Prostate gland (tissue), 2 donors: ENCODE data around the gene PRLH. TPM values are rescaled to one million over a fixed set of nuclear protein-coding genes. Genes with fewer than 3 reads are reported as not detected.

Experiments
- DNase-seq: peaks from one replicate; pipeline ENCODE4 v3.0.0-alpha.2; 2019; ENCODE audit warnings: low spot score
- H3K27ac ChIP-seq, 2 donors: fragments of 200-600 bp; sonication (generic); 2 replicates each; pipeline ENCODE4 v1.5.1; 2017 to 2019
- H3K27me3 ChIP-seq: fragments of 200-600 bp; sonication (generic); replicated peaks from 2 replicates; pipeline ENCODE4 v1.5.1; 2019; ENCODE audit not compliant: insufficient read depth
- H3K36me3 ChIP-seq, 2 donors: fragments of 200-600 bp; sonication (generic); 1 replicate in 1 of 2; 2 replicates in 1 of 2; pipeline versions ENCODE4 v1.5.1 to v1.8.1; 2017 to 2019
- H3K4me1 ChIP-seq: fragments of 200-600 bp; sonication (generic); replicated peaks from 2 replicates; pipeline ENCODE4 v1.5.1; 2019
- H3K4me3 ChIP-seq, 2 donors: fragments of 200-600 bp; sonication (generic); 2 replicates each; pipeline ENCODE4 v1.5.1; 2017 to 2019
- H3K9me3 ChIP-seq: fragments of 200-600 bp; sonication (generic); 2 replicates; pipeline ENCODE4 v1.5.1; 2017
- CTCF ChIP-seq, 4 experiments: fragments of 200-600 bp in 2 of 4; fragments of 450-650 bp in 2 of 4; sonication (generic) in 2 of 4; IDR thresholded peaks; 1 replicate in 3 of 4; 2 replicates in 1 of 4; pipeline ENCODE4 v1.5.1; 2016 to 2019; ENCODE audit warnings: antibody characterized with exemption in 4 of 4, mild to moderate bottlenecking in 2 of 4, moderate library complexity in 2 of 4
- POLR2A ChIP-seq: fragments of 450-650 bp; IDR thresholded peaks from one replicate; pipeline ENCODE4 v1.6.1; 2016; ENCODE audit warnings: antibody characterized with exemption, mild to moderate bottlenecking
- POLR2AphosphoS5 ChIP-seq: sonication (generic); formaldehyde crosslinking; IDR thresholded peaks from one replicate; pipeline ENCODE4 v1.6.1; 2017; ENCODE audit warnings: antibody characterized with exemption
- WGBS: methylation state at CpG from one replicate; pipeline ENCODE4 v1.1.5; 2018; 5-methylcytosine and 5-hydroxymethylcytosine counted together
- intact Hi-C: fragments of 100-400 bp; cut with DNase I; formaldehyde crosslinking; loops from one replicate; pipeline ENCODE4 v1.14.2; 2022
- total RNA-seq, 2 donors: library from RNA; depleted of rRNA; stranded (reverse); fragments of >200 nt; gene quantifications; one replicate each; pipeline ENCODE4 v1.1.0, GENCODE V29; 2016

Gene PRLH
- total RNA-seq, 2 donors from 2014 or later, result not detected

- intact Hi-C loops, result loop anchor here (5.0 kb wide), 1 partner anchor 142 kb away; no protein-coding TSS in a partner anchor
- H3K4me3 ChIP-seq, result no peak overlapping the region
- H3K27me3 ChIP-seq, result no peaks in the 10 kb centered on the region
- H3K4me1 ChIP-seq, result no peaks in the 10 kb centered on the region
- H3K9me3 ChIP-seq, result no peaks in the 10 kb centered on the region
- no peaks in the 10 kb centered on the region for H3K36me3 ChIP-seq
- H3K27ac ChIP-seq, result peak overlapping the region; percentile 41 to 43
- no peak for DNase-seq
- TF ChIP-seq CTCF (IDR thresholded peaks at IDR 0.05), result no peak
- TF ChIP-seq POLR2AphosphoS5, result peak; percentile 11
- no peak for TF ChIP-seq POLR2A
- WGBS, result 49% methylated on average over 16 of the region's 16 CpGs
These were observed 34.0 kb downstream of the PRLH start for GRCh38 chr2:237600205-237600846.

GRCh38 chr2:237601453-237602116 lies 35.2 kb downstream of the PRLH start:
- no peak for TF ChIP-seq POLR2A
- TF ChIP-seq CTCF (IDR thresholded peaks at IDR 0.05), result no peak
- TF ChIP-seq POLR2AphosphoS5, result no peak
- Histone ChIP-seq H3K36me3 (no peaks in the 10 kb centered on the region), H3K27me3 (no peaks in the 10 kb centered on the region), H3K27ac (no peak overlapping the region), H3K4me3 (no peak overlapping the region), H3K9me3 (no peaks in the 10 kb centered on the region), H3K4me1 (no peaks in the 10 kb centered on the region)
- intact Hi-C loops, result loop anchor here (5.0 kb wide), 1 partner anchor 141 kb away; no protein-coding TSS in a partner anchor
- no peak for DNase-seq
- WGBS, result 93% methylated on average over 14 of the region's 14 CpGs

- intact Hi-C loops, result loop anchor here (5.0 kb wide), 1 partner anchor 140 kb away; no protein-coding TSS in a partner anchor
- Histone ChIP-seq H3K27ac (no peak overlapping the region), H3K4me3 (no peak overlapping the region), H3K27me3 (no peaks in the 10 kb centered on the region), H3K9me3 (no peaks in the 10 kb centered on the region), H3K4me1 (no peaks in the 10 kb centered on the region), H3K36me3 (no peaks in the 10 kb centered on the region)
- no peak for DNase-seq
- WGBS, result 95% methylated on average over 7 of the region's 7 CpGs
- TF ChIP-seq POLR2A (no peak), POLR2AphosphoS5 (no peak), CTCF (IDR thresholded peaks at IDR 0.05) (no peak)
These were observed 36.0 kb downstream of the PRLH start for GRCh38 chr2:237602409-237602808.

GRCh38 chr2:237603049-237603717 lies 36.8 kb downstream of the PRLH start:
- Histone ChIP-seq H3K4me3 (no peak overlapping the region), H3K27me3 (no peaks in the 10 kb centered on the region), H3K4me1 (no peaks in the 10 kb centered on the region), H3K27ac (no peak overlapping the region), H3K9me3 (no peaks in the 10 kb centered on the region), H3K36me3 (no peaks in the 10 kb centered on the region)
- no peak for DNase-seq
- WGBS, result 88% methylated on average over 13 of the region's 13 CpGs
- intact Hi-C loops, result loop anchor here (5.0 kb wide), 1 partner anchor 139 kb away; no protein-coding TSS in a partner anchor
- TF ChIP-seq POLR2A (no peak), POLR2AphosphoS5 (no peak), CTCF (IDR thresholded peaks at IDR 0.05) (no peak)
